Measurements from ENCODE around the gene DNAJC5. TPM values are rescaled to one million over a fixed set of nuclear protein-coding genes. Genes with fewer than 3 reads are reported as not detected.

The DNAJC5 gene
- total and polyA plus RNA-seq, 2 experiments from 2014 or later: 7.1 to 33.5 TPM

- Histone ChIP-seq H3K27me3 (ENCODE audit: insufficient read depth) (no peaks in the 10 kb centered on the region), H2AFZ (no peak overlapping the region), H3K27ac (ENCODE audit: low read depth) (no peak overlapping the region), H3F3A (replicated peaks; ENCODE audit: low read depth) (peaks cover 33% of the 10 kb centered on the region), H3K9me2 (ENCODE audit: insufficient read depth) (no peaks in the 10 kb centered on the region), H3K36me3 (ENCODE audit: insufficient read depth) (peaks cover 20% of the 10 kb centered on the region), H3K4me1 (ENCODE audit: insufficient read depth) (peaks cover 12% of the 10 kb centered on the region), H3K4me3 (no peak overlapping the region), H3K79me2 (replicated peaks; ENCODE audit: insufficient read depth) (peaks cover 51% of the 10 kb centered on the region), H4K20me1 (replicated peaks; ENCODE audit: insufficient read depth) (peaks cover 14% of the 10 kb centered on the region; the same call in 1 of the 2 replicates), H3K4me2 (no peak overlapping the region)
- Mint-ChIP-seq H3K27me3 (ENCODE audit: insufficient read depth, low read depth, poor library complexity) (peaks cover 14% of the 10 kb centered on the region), H3K4me1 (peaks cover 11% of the 10 kb centered on the region; the same call in 2 of the 3 replicates), H3K4me3 (no peak overlapping the region; the same call in 2 of the 3 replicates), H3K27ac (no peak overlapping the region), H3K36me3 (ENCODE audit: low read depth) (peaks cover 48% of the 10 kb centered on the region), H3K9me3 (no peaks in the 10 kb centered on the region)
- ATAC-seq: no peak
- DNase-seq (ENCODE audit: low spot score): no peak
- TF ChIP-seq, protein P1, sequence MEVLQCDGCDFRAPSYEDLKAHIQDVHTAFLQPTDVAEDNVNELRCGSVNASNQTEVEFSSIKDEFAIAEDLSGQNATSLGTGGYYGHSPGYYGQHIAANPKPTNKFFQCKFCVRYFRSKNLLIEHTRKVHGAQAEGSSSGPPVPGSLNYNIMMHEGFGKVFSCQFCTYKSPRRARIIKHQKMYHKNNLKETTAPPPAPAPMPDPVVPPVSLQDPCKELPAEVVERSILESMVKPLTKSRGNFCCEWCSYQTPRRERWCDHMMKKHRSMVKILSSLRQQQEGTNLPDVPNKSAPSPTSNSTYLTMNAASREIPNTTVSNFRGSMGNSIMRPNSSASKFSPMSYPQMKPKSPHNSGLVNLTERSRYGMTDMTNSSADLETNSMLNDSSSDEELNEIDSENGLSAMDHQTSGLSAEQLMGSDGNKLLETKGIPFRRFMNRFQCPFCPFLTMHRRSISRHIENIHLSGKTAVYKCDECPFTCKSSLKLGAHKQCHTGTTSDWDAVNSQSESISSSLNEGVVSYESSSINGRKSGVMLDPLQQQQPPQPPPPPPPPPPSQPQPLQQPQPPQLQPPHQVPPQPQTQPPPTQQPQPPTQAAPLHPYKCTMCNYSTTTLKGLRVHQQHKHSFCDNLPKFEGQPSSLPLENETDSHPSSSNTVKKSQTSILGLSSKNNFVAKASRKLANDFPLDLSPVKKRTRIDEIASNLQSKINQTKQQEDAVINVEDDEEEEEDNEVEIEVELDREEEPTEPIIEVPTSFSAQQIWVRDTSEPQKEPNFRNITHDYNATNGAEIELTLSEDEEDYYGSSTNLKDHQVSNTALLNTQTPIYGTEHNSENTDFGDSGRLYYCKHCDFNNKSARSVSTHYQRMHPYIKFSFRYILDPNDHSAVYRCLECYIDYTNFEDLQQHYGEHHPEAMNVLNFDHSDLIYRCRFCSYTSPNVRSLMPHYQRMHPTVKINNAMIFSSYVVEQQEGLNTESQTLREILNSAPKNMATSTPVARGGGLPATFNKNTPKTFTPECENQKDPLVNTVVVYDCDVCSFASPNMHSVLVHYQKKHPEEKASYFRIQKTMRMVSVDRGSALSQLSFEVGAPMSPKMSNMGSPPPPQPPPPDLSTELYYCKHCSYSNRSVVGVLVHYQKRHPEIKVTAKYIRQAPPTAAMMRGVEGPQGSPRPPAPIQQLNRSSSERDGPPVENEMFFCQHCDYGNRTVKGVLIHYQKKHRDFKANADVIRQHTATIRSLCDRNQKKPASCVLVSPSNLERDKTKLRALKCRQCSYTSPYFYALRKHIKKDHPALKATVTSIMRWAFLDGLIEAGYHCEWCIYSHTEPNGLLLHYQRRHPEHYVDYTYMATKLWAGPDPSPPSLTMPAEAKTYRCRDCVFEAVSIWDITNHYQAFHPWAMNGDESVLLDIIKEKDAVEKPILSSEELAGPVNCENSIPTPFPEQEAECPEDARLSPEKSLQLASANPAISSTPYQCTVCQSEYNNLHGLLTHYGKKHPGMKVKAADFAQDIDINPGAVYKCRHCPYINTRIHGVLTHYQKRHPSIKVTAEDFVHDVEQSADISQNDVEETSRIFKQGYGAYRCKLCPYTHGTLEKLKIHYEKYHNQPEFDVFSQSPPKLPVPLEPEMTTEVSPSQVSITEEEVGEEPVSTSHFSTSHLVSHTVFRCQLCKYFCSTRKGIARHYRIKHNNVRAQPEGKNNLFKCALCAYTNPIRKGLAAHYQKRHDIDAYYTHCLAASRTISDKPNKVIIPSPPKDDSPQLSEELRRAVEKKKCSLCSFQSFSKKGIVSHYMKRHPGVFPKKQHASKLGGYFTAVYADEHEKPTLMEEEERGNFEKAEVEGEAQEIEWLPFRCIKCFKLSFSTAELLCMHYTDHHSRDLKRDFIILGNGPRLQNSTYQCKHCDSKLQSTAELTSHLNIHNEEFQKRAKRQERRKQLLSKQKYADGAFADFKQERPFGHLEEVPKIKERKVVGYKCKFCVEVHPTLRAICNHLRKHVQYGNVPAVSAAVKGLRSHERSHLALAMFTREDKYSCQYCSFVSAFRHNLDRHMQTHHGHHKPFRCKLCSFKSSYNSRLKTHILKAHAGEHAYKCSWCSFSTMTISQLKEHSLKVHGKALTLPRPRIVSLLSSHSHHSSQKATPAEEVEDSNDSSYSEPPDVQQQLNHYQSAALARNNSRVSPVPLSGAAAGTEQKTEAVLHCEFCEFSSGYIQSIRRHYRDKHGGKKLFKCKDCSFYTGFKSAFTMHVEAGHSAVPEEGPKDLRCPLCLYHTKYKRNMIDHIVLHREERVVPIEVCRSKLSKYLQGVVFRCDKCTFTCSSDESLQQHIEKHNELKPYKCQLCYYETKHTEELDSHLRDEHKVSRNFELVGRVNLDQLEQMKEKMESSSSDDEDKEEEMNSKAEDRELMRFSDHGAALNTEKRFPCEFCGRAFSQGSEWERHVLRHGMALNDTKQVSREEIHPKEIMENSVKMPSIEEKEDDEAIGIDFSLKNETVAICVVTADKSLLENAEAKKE (CRISPR knock-in tag; IDR thresholded peaks at IDR 0.05): no peak
- TF ChIP-seq ZNF114 (CRISPR knock-in tag; IDR thresholded peaks at IDR 0.05) (no peak), NANOG (IDR thresholded peaks at IDR 0.05; ENCODE audit: borderline replicate concordance) (no peak), EZH2phosphoT487 (IDR thresholded peaks at IDR 0.05; ENCODE audit: unreplicated experiment) (no peak), POLR2AphosphoS5 (IDR thresholded peaks at IDR 0.05; ENCODE audit: low read depth) (no peak), JUNB (IDR thresholded peaks at IDR 0.05; ENCODE audit: unreplicated experiment) (no peak), ETS1 (IDR thresholded peaks at IDR 0.05) (no peak), CREB1 (CRISPR knock-in tag; IDR thresholded peaks at IDR 0.05; ENCODE audit: low read depth) (no peak), STAT1 (IDR thresholded peaks at IDR 0.05; ENCODE audit: unreplicated experiment) (no peak), EZH2 (IDR thresholded peaks at IDR 0.05; ENCODE audit: low read depth, unreplicated experiment) (no peak), ZNF331 (CRISPR knock-in tag; IDR thresholded peaks at IDR 0.05; ENCODE audit: low read depth) (no peak)
- TF ChIP-seq, protein P2, sequence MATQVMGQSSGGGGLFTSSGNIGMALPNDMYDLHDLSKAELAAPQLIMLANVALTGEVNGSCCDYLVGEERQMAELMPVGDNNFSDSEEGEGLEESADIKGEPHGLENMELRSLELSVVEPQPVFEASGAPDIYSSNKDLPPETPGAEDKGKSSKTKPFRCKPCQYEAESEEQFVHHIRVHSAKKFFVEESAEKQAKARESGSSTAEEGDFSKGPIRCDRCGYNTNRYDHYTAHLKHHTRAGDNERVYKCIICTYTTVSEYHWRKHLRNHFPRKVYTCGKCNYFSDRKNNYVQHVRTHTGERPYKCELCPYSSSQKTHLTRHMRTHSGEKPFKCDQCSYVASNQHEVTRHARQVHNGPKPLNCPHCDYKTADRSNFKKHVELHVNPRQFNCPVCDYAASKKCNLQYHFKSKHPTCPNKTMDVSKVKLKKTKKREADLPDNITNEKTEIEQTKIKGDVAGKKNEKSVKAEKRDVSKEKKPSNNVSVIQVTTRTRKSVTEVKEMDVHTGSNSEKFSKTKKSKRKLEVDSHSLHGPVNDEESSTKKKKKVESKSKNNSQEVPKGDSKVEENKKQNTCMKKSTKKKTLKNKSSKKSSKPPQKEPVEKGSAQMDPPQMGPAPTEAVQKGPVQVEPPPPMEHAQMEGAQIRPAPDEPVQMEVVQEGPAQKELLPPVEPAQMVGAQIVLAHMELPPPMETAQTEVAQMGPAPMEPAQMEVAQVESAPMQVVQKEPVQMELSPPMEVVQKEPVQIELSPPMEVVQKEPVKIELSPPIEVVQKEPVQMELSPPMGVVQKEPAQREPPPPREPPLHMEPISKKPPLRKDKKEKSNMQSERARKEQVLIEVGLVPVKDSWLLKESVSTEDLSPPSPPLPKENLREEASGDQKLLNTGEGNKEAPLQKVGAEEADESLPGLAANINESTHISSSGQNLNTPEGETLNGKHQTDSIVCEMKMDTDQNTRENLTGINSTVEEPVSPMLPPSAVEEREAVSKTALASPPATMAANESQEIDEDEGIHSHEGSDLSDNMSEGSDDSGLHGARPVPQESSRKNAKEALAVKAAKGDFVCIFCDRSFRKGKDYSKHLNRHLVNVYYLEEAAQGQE (IDR thresholded peaks at IDR 0.05; ENCODE audit: unreplicated experiment): no peak
- TF ChIP-seq, protein P3, sequence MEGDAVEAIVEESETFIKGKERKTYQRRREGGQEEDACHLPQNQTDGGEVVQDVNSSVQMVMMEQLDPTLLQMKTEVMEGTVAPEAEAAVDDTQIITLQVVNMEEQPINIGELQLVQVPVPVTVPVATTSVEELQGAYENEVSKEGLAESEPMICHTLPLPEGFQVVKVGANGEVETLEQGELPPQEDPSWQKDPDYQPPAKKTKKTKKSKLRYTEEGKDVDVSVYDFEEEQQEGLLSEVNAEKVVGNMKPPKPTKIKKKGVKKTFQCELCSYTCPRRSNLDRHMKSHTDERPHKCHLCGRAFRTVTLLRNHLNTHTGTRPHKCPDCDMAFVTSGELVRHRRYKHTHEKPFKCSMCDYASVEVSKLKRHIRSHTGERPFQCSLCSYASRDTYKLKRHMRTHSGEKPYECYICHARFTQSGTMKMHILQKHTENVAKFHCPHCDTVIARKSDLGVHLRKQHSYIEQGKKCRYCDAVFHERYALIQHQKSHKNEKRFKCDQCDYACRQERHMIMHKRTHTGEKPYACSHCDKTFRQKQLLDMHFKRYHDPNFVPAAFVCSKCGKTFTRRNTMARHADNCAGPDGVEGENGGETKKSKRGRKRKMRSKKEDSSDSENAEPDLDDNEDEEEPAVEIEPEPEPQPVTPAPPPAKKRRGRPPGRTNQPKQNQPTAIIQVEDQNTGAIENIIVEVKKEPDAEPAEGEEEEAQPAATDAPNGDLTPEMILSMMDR (conservative IDR thresholded peaks at IDR 0.05; ENCODE audit: low read depth in 2 of 2): no peak
Measured at GRCh38 chr20:63868264-63868663, 26.7 kb upstream of the DNAJC5 start.
